Measurements from ENCODE around the gene UGT1A10. TPM values are rescaled to one million over a fixed set of nuclear protein-coding genes. Genes with fewer than 3 reads are reported as not detected.
"Not testable (repeated sequence)": the region's sequence is repeated elsewhere in the genome, so short reads cannot be mapped to it uniquely, and the experiment has no call there.

Gene UGT1A10
- total and polyA plus RNA-seq, 12 donors = not detected

GRCh38 chr2:233746475-233747282 lies 110.4 kb downstream of the UGT1A10 start:
- Histone ChIP-seq H3K9me3 (peaks cover 0 to 10% (median 0%) of the 10 kb centered on the region in 11 donors), H3K27ac (no peak overlapping the region), H3K36me3 (no peaks in the 10 kb centered on the region), H3K27me3 (peaks cover 0 to 8% (median 0%) of the 10 kb centered on the region in 7 donors), H3K4me1 (no peaks in the 10 kb centered on the region), H3K4me3 (no peak overlapping the region)
- no peak for ATAC-seq
- intact Hi-C loops (cut with DNase I) = no loop called here
- WGBS, 2 donors = 66 to 73% methylated on average over 10 of the region's 10 CpGs
- no peak for DNase-seq
- no peak for TF ChIP-seq CTCF (IDR thresholded peaks at IDR 0.05)

GRCh38 chr2:233747283-233747544 lies 111.0 kb downstream of the UGT1A10 start:
- 91 to 92% methylated on average over 6 of the region's 6 CpGs for WGBS, 2 donors
- Histone ChIP-seq H3K27ac (no peak overlapping the region), H3K36me3 (no peaks in the 10 kb centered on the region), H3K27me3 (peaks cover 0 to 5% (median 0%) of the 10 kb centered on the region in 7 donors), H3K4me1 (no peaks in the 10 kb centered on the region), H3K9me3 (peaks cover 0 to 10% (median 0%) of the 10 kb centered on the region in 11 donors), H3K4me3 (no peak overlapping the region)
- intact Hi-C loops (cut with DNase I) = no loop called here
- no peak for ATAC-seq
- no peak for TF ChIP-seq CTCF (IDR thresholded peaks at IDR 0.05)
- DNase-seq = no peak

- H3K4me1 ChIP-seq; DNase-seq; H3K27ac ChIP-seq; H3K4me3 ChIP-seq; H3K9me3 ChIP-seq; ATAC-seq; intact Hi-C loops (cut with DNase I); H3K36me3 ChIP-seq; H3K27me3 ChIP-seq: not testable (repeated sequence)
- 62 to 68% methylated on average over 2 of the region's 2 CpGs for WGBS, 2 donors
Observed at GRCh38 chr2:233750689-233751088, 114.4 kb downstream of the UGT1A10 start.

- H3K27ac ChIP-seq; H3K36me3 ChIP-seq; H3K27me3 ChIP-seq; H3K4me3 ChIP-seq; H3K9me3 ChIP-seq; DNase-seq; intact Hi-C loops (cut with DNase I); H3K4me1 ChIP-seq; ATAC-seq: not testable (repeated sequence)
- WGBS, 2 donors = 64 to 73% methylated on average over 2 of the region's 2 CpGs
Observed at GRCh38 chr2:233751212-233752009, 115.2 kb downstream of the UGT1A10 start.

- Histone ChIP-seq H3K9me3 (peaks cover 0 to 10% (median 0%) of the 10 kb centered on the region in 11 donors), H3K4me3 (no peak overlapping the region), H3K27me3 (peaks cover 0 to 6% (median 0%) of the 10 kb centered on the region in 7 donors), H3K36me3 (no peaks in the 10 kb centered on the region), H3K4me1 (no peaks in the 10 kb centered on the region), H3K27ac (no peak overlapping the region)
- TF ChIP-seq CTCF (IDR thresholded peaks at IDR 0.05) = no peak
- 85 to 87% methylated on average over 42 to 43 of the region's 44 CpGs for WGBS, 2 donors
- DNase-seq (no peak), ATAC-seq (no peak)
- intact Hi-C loops (cut with DNase I) = no loop called here
Observed at GRCh38 chr2:233754872-233755611, 118.8 kb downstream of the UGT1A10 start.
